AG20443 (cell line): ENCODE results near the gene TNK2.

Experiments
- DNase-seq: peaks from one replicate; pipeline ENCODE4 v3.0.0; 2012; ENCODE audit warnings: low spot score, mixed read lengths

TNK2 gene

GRCh38 chr3:195899701-195900435 is 8.5 kb downstream of the TNK2 start:
- DNase-seq: no peak

- no peak for DNase-seq
Measured at GRCh38 chr3:195897853-195898415, 10.4 kb downstream of the TNK2 start.

GRCh38 chr3:195897081-195897852 is 11.1 kb downstream of the TNK2 start:
- peak; percentile 73 for DNase-seq

GRCh38 chr3:195896361-195897080 is 11.8 kb downstream of the TNK2 start:
- DNase-seq: peak; percentile 71

- DNase-seq: peak; percentile 74
Measured at GRCh38 chr3:195895861-195896360, 12.4 kb downstream of the TNK2 start.

GRCh38 chr3:195895078-195895860 is 13.1 kb downstream of the TNK2 start:
- peak; percentile 58 for DNase-seq

GRCh38 chr3:195893916-195894465 is 14.4 kb downstream of the TNK2 start:
- no peak for DNase-seq

GRCh38 chr3:195893516-195893915 is 14.8 kb downstream of the TNK2 start:
- DNase-seq: no peak

- no peak for DNase-seq
Measured at GRCh38 chr3:195893044-195893395, 15.3 kb downstream of the TNK2 start.

GRCh38 chr3:195892105-195893043 is 16.0 kb downstream of the TNK2 start:
- peak; percentile 78 for DNase-seq

GRCh38 chr3:195891431-195892104 is 16.8 kb downstream of the TNK2 start:
- no peak for DNase-seq

GRCh38 chr3:195889870-195890295 is 18.5 kb downstream of the TNK2 start:
- no peak for DNase-seq

- no peak for DNase-seq
Measured at GRCh38 chr3:195888981-195889869, 19.1 kb downstream of the TNK2 start.

- DNase-seq: no peak
Measured at GRCh38 chr3:195888311-195888761, 20.0 kb downstream of the TNK2 start.

GRCh38 chr3:195887670-195888069 is 20.7 kb downstream of the TNK2 start:
- DNase-seq: no peak

GRCh38 chr3:195886181-195887141 is 21.9 kb downstream of the TNK2 start:
- peak; percentile 61 for DNase-seq
